Esophagus squamous epithelium (tissue), 5 donors: ENCODE measurements around the gene VPS4B. TPM values are rescaled to one million over a fixed set of nuclear protein-coding genes. Genes with fewer than 3 reads are reported as not detected.

ENCODE experiments used
- DNase-seq: peaks from one replicate; lab custom pipeline; 2025; lab: John Stamatoyannopoulos, UW
- H3K27ac ChIP-seq, 4 donors: fragments of 200-600 bp; sonication (generic); one replicate each; pipeline ENCODE4 v1.5.1; 2016 to 2019; ENCODE audit warnings: mild to moderate bottlenecking in 1 of 4
- H3K27me3 ChIP-seq, 4 donors: fragments of 200-600 bp; sonication (generic); 1 replicate in 3 of 4; 2 replicates in 1 of 4; pipeline versions ENCODE4 v1.5.1 to v1.6.0; 2017 to 2021; ENCODE audit warnings: antibody characterized with exemption in 1 of 4
- H3K36me3 ChIP-seq, 3 donors: fragments of 200-600 bp; sonication (generic); one replicate each; pipeline ENCODE4 v1.5.1; 2016 to 2019
- H3K4me1 ChIP-seq, 3 donors: fragments of 200-600 bp; sonication (generic); one replicate each; pipeline ENCODE4 v1.5.1; 2017 to 2019
- H3K4me3 ChIP-seq, 4 donors: fragments of 200-600 bp; sonication (generic); 1 replicate in 3 of 4; 2 replicates in 1 of 4; pipeline ENCODE4 v1.5.1; 2016 to 2019; ENCODE audit warnings: mild to moderate bottlenecking in 2 of 4, moderate library complexity in 1 of 4
- H3K9me3 ChIP-seq, 3 donors: fragments of 200-600 bp; sonication (generic); one replicate each; pipeline ENCODE4 v1.5.1; 2016 to 2019
- CTCF ChIP-seq, 6 experiments: fragments of 450-650 bp in 4 of 6; fragments of 200-600 bp in 2 of 6; sonication (generic) in 2 of 6; IDR thresholded peaks; one replicate each; pipeline ENCODE4 v1.5.1; 2016 to 2019; ENCODE audit warnings: antibody characterized with exemption in 6 of 6, mild to moderate bottlenecking in 4 of 6, moderate library complexity in 4 of 6
- POLR2A ChIP-seq, 4 donors: fragments of 450-650 bp; IDR thresholded peaks; one replicate each; pipeline ENCODE4 v1.6.1; 2017; ENCODE audit warnings: antibody characterized with exemption in 4 of 4, mild to moderate bottlenecking in 4 of 4, moderate library complexity in 3 of 4
- WGBS, 2 donors: methylation state at CpG; one replicate each; pipeline ENCODE4 v1.1.5; 2018; 5-methylcytosine and 5-hydroxymethylcytosine counted together
- intact Hi-C: fragments of 100-400 bp; cut with DNase I; formaldehyde crosslinking; loops from one replicate; pipeline ENCODE4 v1.15.0; 2022
- total RNA-seq, 4 donors: library from RNA; depleted of rRNA; stranded (reverse); fragments of >200 nt; gene quantifications; one replicate each; pipeline ENCODE4 v1.1.0, GENCODE V29; 2016
- donor health status: DM: yes; HTN: yes; CAD: no.

VPS4B gene
- total RNA-seq, 4 donors from 2014 or later, result 68.5 to 92.1 (median 76.5) TPM

- intact Hi-C loops, result no loop called here
- Histone ChIP-seq H3K36me3 (peaks cover 0 to 9% (median 0%) of the 10 kb centered on the region in 3 donors), H3K9me3 (no peaks in the 10 kb centered on the region), H3K27ac (no peak overlapping the region), H3K27me3 (no peaks in the 10 kb centered on the region), H3K4me3 (no peak overlapping the region), H3K4me1 (peaks cover 0 to 10% (median 0%) of the 10 kb centered on the region in 3 donors)
- TF ChIP-seq POLR2A (IDR thresholded peaks at IDR 0.05), result no peak
- TF ChIP-seq CTCF (IDR thresholded peaks at IDR 0.05), result no peak
- no peak for DNase-seq
- WGBS, 2 donors, result 45 to 48% methylated on average over 4 of the region's 4 CpGs
Observed at GRCh38 chr18:63378919-63379638, 43.2 kb downstream of the VPS4B start.

GRCh38 chr18:63377275-63377980 is 44.8 kb downstream of the VPS4B start:
- H3K4me1 ChIP-seq, result peaks cover 0 to 10% (median 0%) of the 10 kb centered on the region in 3 donors
- intact Hi-C loops, result no loop called here
- no peaks in the 10 kb centered on the region for H3K9me3 ChIP-seq
- H3K27ac ChIP-seq, result no peak overlapping the region
- 81 to 83% methylated on average over 2 of the region's 2 CpGs for WGBS, 2 donors
- DNase-seq, result no peak
- no peak for TF ChIP-seq POLR2A (IDR thresholded peaks at IDR 0.05)
- TF ChIP-seq CTCF (IDR thresholded peaks at IDR 0.05), result no peak
- no peak overlapping the region for H3K4me3 ChIP-seq
- H3K27me3 ChIP-seq, result no peaks in the 10 kb centered on the region
- H3K36me3 ChIP-seq, result no peaks in the 10 kb centered on the region

- no peak for TF ChIP-seq CTCF (IDR thresholded peaks at IDR 0.05)
- TF ChIP-seq POLR2A (IDR thresholded peaks at IDR 0.05), result no peak
- no peaks in the 10 kb centered on the region for H3K27me3 ChIP-seq
- no peaks in the 10 kb centered on the region for H3K9me3 ChIP-seq
- H3K36me3 ChIP-seq, result no peaks in the 10 kb centered on the region
- peaks cover 0 to 10% (median 0%) of the 10 kb centered on the region in 3 donors for H3K4me1 ChIP-seq
- no peak for DNase-seq
- 82% methylated on average over 1 to 2 of the region's 2 CpGs for WGBS, 2 donors
- intact Hi-C loops, result no loop called here
- no peak overlapping the region for H3K4me3 ChIP-seq
- H3K27ac ChIP-seq, result no peak overlapping the region
Observed at GRCh38 chr18:63376538-63376937, 45.7 kb downstream of the VPS4B start.

GRCh38 chr18:63374540-63374939 is 47.7 kb downstream of the VPS4B start:
- no peak overlapping the region for H3K27ac ChIP-seq
- WGBS, 2 donors, result 25 to 43% methylated on average over 1 of the region's 1 CpG

More at GRCh38 chr18:63374540-63374939, 47.7 kb downstream of the VPS4B start:
- Histone ChIP-seq H3K4me1 (peaks cover 0 to 10% (median 0%) of the 10 kb centered on the region in 3 donors), H3K9me3 (no peaks in the 10 kb centered on the region), H3K4me3 (no peak overlapping the region), H3K27me3 (no peaks in the 10 kb centered on the region), H3K36me3 (no peaks in the 10 kb centered on the region)
- no peak for TF ChIP-seq POLR2A (IDR thresholded peaks at IDR 0.05)
- no peak for TF ChIP-seq CTCF (IDR thresholded peaks at IDR 0.05)
- no peak for DNase-seq
- intact Hi-C loops, result no loop called here
